Mesenchymal stem cell (in vitro differentiated cells and primary cell): ENCODE data around the gene WWOX.

Experiments
- DNase-seq: peaks from one replicate; pipeline ENCODE4 v3.0.0-alpha.2; 2013
- H2AFZ ChIP-seq: one replicate; pipeline ENCODE4 v1.6.1; 2013; ENCODE audit warnings: low read depth, mild to moderate bottlenecking, control low read depth, inconsistent platforms, low read length, moderate library complexity
- H2AK5ac ChIP-seq: 2 replicates; pipeline ENCODE4 v1.6.1; 2013; ENCODE audit warnings: low read length, moderate library complexity, mild to moderate bottlenecking, inconsistent platforms; ENCODE audit not compliant: severe bottlenecking
- H2BK120ac ChIP-seq: one replicate; pipeline ENCODE4 v1.6.1; 2013; ENCODE audit warnings: low read depth, mild to moderate bottlenecking, inconsistent platforms, low read length, moderate library complexity
- H2BK12ac ChIP-seq, 2 experiments: one replicate each; pipeline ENCODE4 v1.6.1; 2013; ENCODE audit warnings: inconsistent platforms in 2 of 2, low read length in 2 of 2, mild to moderate bottlenecking in 2 of 2, moderate library complexity in 2 of 2, control low read depth in 1 of 2
- H2BK15ac ChIP-seq: one replicate; pipeline ENCODE4 v1.6.1; 2013; ENCODE audit warnings: mild to moderate bottlenecking, low read depth, inconsistent platforms; ENCODE audit not compliant: poor library complexity, severe bottlenecking
- H2BK5ac ChIP-seq: 2 replicates; pipeline ENCODE4 v1.6.1; 2013; ENCODE audit warnings: low read depth, mild to moderate bottlenecking, low read length, control low read depth, inconsistent platforms; ENCODE audit not compliant: poor library complexity, severe bottlenecking
- H3K14ac ChIP-seq, 2 experiments: one replicate each; pipeline ENCODE4 v1.6.1; 2013; ENCODE audit warnings: inconsistent platforms in 2 of 2, low read length in 2 of 2, control low read depth in 1 of 2, mild to moderate bottlenecking in 1 of 2, moderate library complexity in 1 of 2
- H3K18ac ChIP-seq, 2 experiments: one replicate each; pipeline ENCODE4 v1.6.1; 2013; ENCODE audit warnings: inconsistent platforms in 2 of 2, low read length in 2 of 2, control low read depth in 1 of 2, low read depth in 1 of 2, mild to moderate bottlenecking in 1 of 2
- H3K23ac ChIP-seq, 2 experiments: one replicate each; pipeline ENCODE4 v1.6.1; 2013; ENCODE audit warnings: inconsistent platforms in 2 of 2, low read length in 2 of 2, mild to moderate bottlenecking in 2 of 2, moderate library complexity in 2 of 2, control low read depth in 1 of 2
- H3K27ac ChIP-seq: 2 replicates; pipeline ENCODE4 v1.5.1; 2013; ENCODE audit warnings: mild to moderate bottlenecking, moderate library complexity, low read length, control low read depth, inconsistent platforms; ENCODE audit not compliant: poor library complexity, severe bottlenecking
- H3K27me3 ChIP-seq, 2 experiments: 2 replicates each; pipeline versions ENCODE4 v1.6.1 to v1.7.0; 2013; ENCODE audit warnings: low read length in 2 of 2, mild to moderate bottlenecking in 2 of 2, moderate library complexity in 2 of 2, control low read depth in 1 of 2, inconsistent platforms in 1 of 2; ENCODE audit not compliant: control insufficient read depth in 1 of 2, insufficient read depth in 1 of 2
- H3K36me3 ChIP-seq, 2 experiments: 2 replicates each; pipeline versions ENCODE4 v1.6.1 to v1.7.0; 2013; ENCODE audit warnings: low read length in 2 of 2, control low read depth in 1 of 2, inconsistent platforms in 1 of 2, low read depth in 1 of 2, mild to moderate bottlenecking in 1 of 2; ENCODE audit not compliant: insufficient read depth in 2 of 2, control insufficient read depth in 1 of 2
- H3K4ac ChIP-seq, 2 experiments: one replicate each; pipeline ENCODE4 v1.6.1; 2013; ENCODE audit warnings: inconsistent platforms in 2 of 2, low read length in 2 of 2, mild to moderate bottlenecking in 2 of 2, moderate library complexity in 2 of 2, control low read depth in 1 of 2, low read depth in 1 of 2
- H3K4me1 ChIP-seq: 2 replicates; pipeline ENCODE4 v1.6.1; 2013; ENCODE audit warnings: low read depth, low read length, control low read depth; ENCODE audit not compliant: control insufficient read depth, insufficient read depth
- H3K4me2 ChIP-seq: 2 replicates; pipeline ENCODE4 v1.6.1; 2013; ENCODE audit warnings: low read length, mild to moderate bottlenecking, inconsistent platforms; ENCODE audit not compliant: poor library complexity, severe bottlenecking
- H3K4me3 ChIP-seq, 2 experiments: 2 replicates each; pipeline versions ENCODE4 v1.5.1 to v1.7.0; 2013; ENCODE audit warnings: low read length in 2 of 2, mild to moderate bottlenecking in 2 of 2, control low read depth in 1 of 2, low read depth in 1 of 2; ENCODE audit not compliant: insufficient read depth in 1 of 2
- H3K79me1 ChIP-seq: replicated peaks from 2 replicates; pipeline ENCODE4 v1.6.1; 2013; ENCODE audit warnings: mild to moderate bottlenecking, control low read depth, low read length, inconsistent platforms; ENCODE audit not compliant: poor library complexity, severe bottlenecking
- H3K9ac ChIP-seq: 2 replicates; pipeline ENCODE4 v1.7.0; 2013; ENCODE audit warnings: mild to moderate bottlenecking, low read length, moderate library complexity
- H3K9me3 ChIP-seq: 2 replicates; pipeline ENCODE4 v1.7.0; 2013; ENCODE audit warnings: mild to moderate bottlenecking, low read length; ENCODE audit not compliant: control insufficient read depth
- H4K8ac ChIP-seq: one replicate; pipeline ENCODE4 v1.6.1; 2013; ENCODE audit warnings: inconsistent platforms, mild to moderate bottlenecking, low read length, moderate library complexity
- H4K91ac ChIP-seq: one replicate; pipeline ENCODE4 v1.6.1; 2013; ENCODE audit warnings: mild to moderate bottlenecking, low read length, inconsistent platforms
- WGBS: methylation state at CpG from one replicate; pipeline ENCODE4 v1.1.7; 2013; ENCODE audit warnings: mixed read lengths; 5-methylcytosine and 5-hydroxymethylcytosine counted together

Gene WWOX

DNA sequence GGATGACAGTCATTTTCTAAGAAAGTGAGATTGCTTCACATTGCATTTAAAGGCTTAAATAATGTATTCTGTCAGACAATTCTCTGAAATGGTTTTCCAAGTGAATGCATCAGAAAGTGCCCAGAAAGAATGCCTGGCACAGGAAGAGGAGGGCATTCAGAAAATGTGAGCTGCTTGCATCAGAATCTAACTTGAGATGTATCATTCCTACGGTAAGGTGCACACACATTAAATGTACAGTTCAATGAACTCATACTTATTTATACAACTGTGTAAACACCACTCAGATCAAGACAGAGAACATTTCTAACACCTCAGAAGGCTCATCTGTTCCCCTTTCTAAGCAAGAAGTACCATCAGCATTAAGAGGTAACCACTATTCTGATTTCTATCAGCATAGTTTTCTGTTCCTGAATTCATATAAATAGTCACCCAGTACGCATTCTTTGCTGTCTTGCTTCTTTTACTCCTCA, 863.0 kb downstream of the WWOX start:
- Histone ChIP-seq H3K4me2 (no peak overlapping the region), H3K4me1 (no peaks in the 10 kb centered on the region), H2BK5ac (no peak overlapping the region), H2BK15ac (no peak overlapping the region), H2BK120ac (no peak overlapping the region), H2AK5ac (no peak overlapping the region), H3K9me3 (no peaks in the 10 kb centered on the region), H3K23ac (no peak overlapping the region), H3K27ac (no peak overlapping the region), H4K91ac (no peak overlapping the region), H3K4ac (no peak overlapping the region), H3K18ac (no peak overlapping the region), H3K79me1 (no peaks in the 10 kb centered on the region), H3K4me3 (no peak overlapping the region), H3K27me3 (no peaks in the 10 kb centered on the region), H2AFZ (no peak overlapping the region), H3K14ac (no peak overlapping the region), H4K8ac (no peak overlapping the region), H3K36me3 (no peaks in the 10 kb centered on the region), H2BK12ac (no peak overlapping the region), H3K9ac (no peak overlapping the region)
- 82% methylated on average over 2 of the region's 2 CpGs for WGBS
- no peak for DNase-seq

DNA sequence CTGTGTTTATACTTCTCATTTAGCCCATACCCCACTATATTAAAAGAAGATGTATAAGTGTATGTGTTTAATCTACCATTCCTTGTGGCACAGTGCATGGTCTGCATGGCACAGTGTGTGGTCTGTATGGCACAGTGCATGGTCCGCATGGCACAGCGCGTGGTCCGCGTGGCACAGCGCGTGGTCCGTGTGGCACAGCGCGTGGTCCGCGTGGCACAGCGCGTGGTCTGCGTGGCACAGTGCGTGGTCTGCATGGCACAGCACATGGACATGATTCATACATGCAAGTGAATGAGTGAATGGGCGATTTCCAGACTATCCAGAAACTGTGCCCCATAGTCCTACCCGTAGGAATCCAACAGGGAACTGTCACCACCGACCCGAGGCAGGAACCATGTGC, 868.5 kb downstream of the WWOX start:
- Histone ChIP-seq H3K9me3 (no peaks in the 10 kb centered on the region), H3K9ac (no peak overlapping the region), H3K18ac (no peak overlapping the region), H3K4me2 (no peak overlapping the region), H3K4me1 (peaks cover 2% of the 10 kb centered on the region), H3K36me3 (no peaks in the 10 kb centered on the region), H2BK15ac (no peak overlapping the region), H3K27me3 (no peaks in the 10 kb centered on the region), H2BK120ac (no peak overlapping the region), H3K4ac (no peak overlapping the region), H2AFZ (no peak overlapping the region), H4K91ac (peak overlapping the region; percentile 31), H3K79me1 (no peaks in the 10 kb centered on the region), H3K4me3 (no peak overlapping the region), H2BK5ac (no peak overlapping the region), H3K23ac (no peak overlapping the region), H3K14ac (no peak overlapping the region), H3K27ac (no peak overlapping the region), H2AK5ac (no peak overlapping the region), H4K8ac (no peak overlapping the region), H2BK12ac (no peak overlapping the region)
- whole genome bisulfite sequencing, result 83% methylated on average over 20 of the region's 20 CpGs
- DNase-seq, result no peak

DNA sequence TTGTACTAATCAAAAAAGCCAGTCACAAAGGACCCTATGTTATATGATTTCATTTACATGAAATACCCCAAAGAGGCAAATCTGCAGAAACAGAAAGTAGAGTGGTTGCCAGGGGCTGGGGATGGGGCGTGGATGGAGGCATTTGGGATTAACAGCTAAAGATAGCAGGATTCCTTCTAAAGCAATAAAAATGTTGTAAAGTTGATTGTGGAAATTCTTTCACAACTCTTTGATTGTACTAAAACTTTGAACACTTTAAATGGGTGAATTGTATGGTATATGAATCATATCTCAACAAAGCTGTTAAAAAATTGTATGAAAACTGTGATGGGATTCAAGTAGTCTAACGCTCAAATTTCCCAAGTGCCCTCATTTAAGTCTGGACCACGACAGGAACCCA, 870.3 kb downstream of the WWOX start:
- Histone ChIP-seq H3K27me3 (no peaks in the 10 kb centered on the region), H3K23ac (no peak overlapping the region), H2BK5ac (no peak overlapping the region), H4K8ac (no peak overlapping the region), H3K36me3 (no peaks in the 10 kb centered on the region), H3K4ac (no peak overlapping the region), H3K4me3 (no peak overlapping the region), H3K14ac (no peak overlapping the region), H2BK120ac (no peak overlapping the region), H3K4me1 (peaks cover 2% of the 10 kb centered on the region), H2BK12ac (no peak overlapping the region), H3K9ac (no peak overlapping the region), H3K18ac (no peak overlapping the region), H3K79me1 (no peaks in the 10 kb centered on the region), H3K27ac (no peak overlapping the region), H4K91ac (no peak overlapping the region), H3K9me3 (no peaks in the 10 kb centered on the region), H2BK15ac (no peak overlapping the region), H3K4me2 (no peak overlapping the region), H2AK5ac (no peak overlapping the region), H2AFZ (no peak overlapping the region)
- no peak for DNase-seq
- 54% methylated on average over 3 of the region's 3 CpGs for WGBS

DNA sequence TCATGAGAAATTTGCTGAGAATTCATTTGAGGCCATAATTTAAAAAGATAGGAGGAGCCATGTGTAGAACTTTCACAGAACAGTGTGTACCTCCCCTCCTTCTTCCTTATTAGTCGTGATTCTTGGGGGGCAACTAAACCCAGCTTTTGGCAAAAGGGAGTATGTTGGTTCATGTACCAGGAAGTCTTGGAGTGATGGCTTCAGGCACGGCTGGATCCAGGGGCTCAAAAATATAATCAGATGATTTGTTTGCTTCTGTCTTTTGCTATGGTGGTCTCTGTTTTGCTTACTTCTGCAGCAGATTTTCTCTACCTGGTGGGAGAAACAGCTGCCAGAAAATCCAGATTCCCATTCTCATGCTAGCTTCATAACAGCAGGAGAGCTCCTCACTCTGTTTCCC, 871.2 kb downstream of the WWOX start:
- Histone ChIP-seq H3K9ac (no peak overlapping the region), H3K4me1 (peaks cover 2% of the 10 kb centered on the region), H3K79me1 (no peaks in the 10 kb centered on the region), H2BK120ac (no peak overlapping the region), H2BK12ac (no peak overlapping the region), H4K8ac (no peak overlapping the region), H3K9me3 (no peaks in the 10 kb centered on the region), H3K23ac (no peak overlapping the region), H3K4ac (no peak overlapping the region), H2AFZ (no peak overlapping the region), H2BK5ac (no peak overlapping the region), H3K4me3 (no peak overlapping the region), H3K4me2 (no peak overlapping the region), H3K14ac (no peak overlapping the region), H2BK15ac (no peak overlapping the region), H3K36me3 (no peaks in the 10 kb centered on the region), H3K27ac (no peak overlapping the region), H3K18ac (no peak overlapping the region), H4K91ac (no peak overlapping the region), H3K27me3 (no peaks in the 10 kb centered on the region), H2AK5ac (no peak overlapping the region)
- WGBS, result 88% methylated on average over 2 of the region's 2 CpGs
- DNase-seq, result no peak
